Measurements from ENCODE around the gene PDK3. TPM values are rescaled to one million over a fixed set of nuclear protein-coding genes. Genes with fewer than 3 reads are reported as not detected.

Gene PDK3
- total RNA-seq, 1 experiment from 2014 or later, result 6.6 TPM

GRCh38 chrX:24471808-24472207 lies 6.7 kb downstream of the PDK3 start:
- Histone ChIP-seq H3K36me3 (ENCODE audit: insufficient read depth, low read length, poor library complexity, severe bottlenecking) (no peaks in the 10 kb centered on the region), H3K4me1 (ENCODE audit: insufficient read depth, low read length, poor library complexity, severe bottlenecking) (no peaks in the 10 kb centered on the region), H3K4me3 (ENCODE audit: low read depth, low read length, poor library complexity, severe bottlenecking) (no peak overlapping the region), H3K9me3 (ENCODE audit: low read depth, low read length, poor library complexity, severe bottlenecking) (no peaks in the 10 kb centered on the region), H3K27me3 (replicated peaks; ENCODE audit: insufficient read depth, low read depth, low read length, poor library complexity) (peaks cover 21% of the 10 kb centered on the region), H3K27ac (ENCODE audit: low read depth, low read length, poor library complexity, severe bottlenecking) (no peak overlapping the region)
- TF ChIP-seq EZH2 (IDR thresholded peaks at IDR 0.05; ENCODE audit: borderline replicate concordance, low read depth, low read length, poor library complexity, severe bottlenecking), result no peak
- no peak for TF ChIP-seq CTCF (conservative IDR thresholded peaks at IDR 0.05; ENCODE audit: low read depth, low read length)
- POLR2A ChIA-PET (ENCODE audit: low non-redundant PET), result no interaction called here
- no peak for DNase-seq (ENCODE audit: low spot score)
- intact Hi-C loops (cut with micrococcal nuclease; ENCODE audit: unreplicated experiment), result no loop called here
- BruUV-seq (replicated peaks), result no TSS peak
- CTCF ChIA-PET, result no interaction called here

DNA sequence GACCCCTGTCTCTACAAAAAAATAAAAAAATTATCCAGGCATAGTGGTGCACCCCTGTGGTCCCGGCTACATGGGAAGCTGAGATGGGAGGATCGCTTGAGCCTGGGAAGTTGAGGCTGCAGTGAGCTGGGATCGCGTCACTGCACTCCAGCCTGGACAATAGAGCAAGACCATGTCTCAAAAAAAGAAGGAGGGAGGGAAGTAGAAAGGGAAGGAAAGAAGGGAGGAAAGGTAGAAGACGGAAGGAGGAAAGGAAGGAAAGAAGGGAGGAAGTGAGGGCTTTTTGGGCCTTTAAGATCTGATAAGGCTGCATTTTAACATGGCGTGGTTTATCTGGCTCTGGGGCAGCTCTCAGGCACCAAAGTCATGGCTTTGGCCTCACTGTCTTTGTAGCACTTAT lies 10.4 kb downstream of the PDK3 start:
- intact Hi-C loops (cut with micrococcal nuclease; ENCODE audit: unreplicated experiment), result no loop called here
- Histone ChIP-seq H3K27me3 (replicated peaks; ENCODE audit: insufficient read depth, low read depth, low read length, poor library complexity) (peaks cover 5% of the 10 kb centered on the region), H3K36me3 (ENCODE audit: insufficient read depth, low read length, poor library complexity, severe bottlenecking) (no peaks in the 10 kb centered on the region), H3K9me3 (ENCODE audit: low read depth, low read length, poor library complexity, severe bottlenecking) (no peaks in the 10 kb centered on the region), H3K27ac (ENCODE audit: low read depth, low read length, poor library complexity, severe bottlenecking) (no peak overlapping the region), H3K4me1 (ENCODE audit: insufficient read depth, low read length, poor library complexity, severe bottlenecking) (no peaks in the 10 kb centered on the region), H3K4me3 (ENCODE audit: low read depth, low read length, poor library complexity, severe bottlenecking) (no peak overlapping the region)
- CTCF ChIA-PET, result no interaction called here
- DNase-seq (ENCODE audit: low spot score), result no peak
- BruUV-seq (replicated peaks), result no TSS peak
- POLR2A ChIA-PET (ENCODE audit: low non-redundant PET), result no interaction called here
- TF ChIP-seq CTCF (conservative IDR thresholded peaks at IDR 0.05; ENCODE audit: low read depth, low read length), result no peak
- no peak for TF ChIP-seq EZH2 (IDR thresholded peaks at IDR 0.05; ENCODE audit: borderline replicate concordance, low read depth, low read length, poor library complexity, severe bottlenecking)

GRCh38 chrX:24478509-24478908 lies 13.4 kb downstream of the PDK3 start:
- Histone ChIP-seq H3K27ac (ENCODE audit: low read depth, low read length, poor library complexity, severe bottlenecking) (no peak overlapping the region), H3K36me3 (ENCODE audit: insufficient read depth, low read length, poor library complexity, severe bottlenecking) (no peaks in the 10 kb centered on the region), H3K4me3 (ENCODE audit: low read depth, low read length, poor library complexity, severe bottlenecking) (no peak overlapping the region), H3K27me3 (replicated peaks; ENCODE audit: insufficient read depth, low read depth, low read length, poor library complexity) (no peaks in the 10 kb centered on the region), H3K4me1 (ENCODE audit: insufficient read depth, low read length, poor library complexity, severe bottlenecking) (no peaks in the 10 kb centered on the region), H3K9me3 (ENCODE audit: low read depth, low read length, poor library complexity, severe bottlenecking) (no peaks in the 10 kb centered on the region)
- ChIA-PET POLR2A (ENCODE audit: low non-redundant PET) (no interaction called here), CTCF (no interaction called here)
- DNase-seq (ENCODE audit: low spot score), result no peak
- TF ChIP-seq EZH2 (IDR thresholded peaks at IDR 0.05; ENCODE audit: borderline replicate concordance, low read depth, low read length, poor library complexity, severe bottlenecking) (no peak), CTCF (conservative IDR thresholded peaks at IDR 0.05; ENCODE audit: low read depth, low read length) (no peak)
- BruUV-seq (replicated peaks), result no TSS peak
- intact Hi-C loops (cut with micrococcal nuclease; ENCODE audit: unreplicated experiment), result no loop called here

Measured in A673 (cell line).